ES-I3 (cell line): ENCODE measurements around the gene TMEM87A.

Experiments
- H3K36me3 ChIP-seq: 2 replicates; pipeline ENCODE4 v1.6.1; 2013; ENCODE audit warnings: mild to moderate bottlenecking, low read length, control low read depth, moderate library complexity; ENCODE audit not compliant: insufficient read depth
- H3K4me1 ChIP-seq: 2 replicates; pipeline ENCODE4 v1.6.1; 2013; ENCODE audit warnings: mild to moderate bottlenecking, control low read depth, low read length; ENCODE audit not compliant: insufficient read depth
- H3K9ac ChIP-seq: 2 replicates; pipeline ENCODE4 v1.6.1; 2013; ENCODE audit warnings: low read depth, mild to moderate bottlenecking, low read length, moderate library complexity
- H3K9me3 ChIP-seq: 2 replicates; pipeline ENCODE4 v1.6.1; 2013; ENCODE audit warnings: mild to moderate bottlenecking, low read length, moderate library complexity; ENCODE audit not compliant: control insufficient read depth, insufficient read depth

Gene TMEM87A

GRCh38 chr15:42182961-42183360, 90.3 kb downstream of the TMEM87A start:
- Histone ChIP-seq H3K4me1 (no peaks in the 10 kb centered on the region), H3K36me3 (no peaks in the 10 kb centered on the region; the same call in 1 of the 2 replicates), H3K9ac (no peak overlapping the region), H3K9me3 (no peaks in the 10 kb centered on the region)

DNA sequence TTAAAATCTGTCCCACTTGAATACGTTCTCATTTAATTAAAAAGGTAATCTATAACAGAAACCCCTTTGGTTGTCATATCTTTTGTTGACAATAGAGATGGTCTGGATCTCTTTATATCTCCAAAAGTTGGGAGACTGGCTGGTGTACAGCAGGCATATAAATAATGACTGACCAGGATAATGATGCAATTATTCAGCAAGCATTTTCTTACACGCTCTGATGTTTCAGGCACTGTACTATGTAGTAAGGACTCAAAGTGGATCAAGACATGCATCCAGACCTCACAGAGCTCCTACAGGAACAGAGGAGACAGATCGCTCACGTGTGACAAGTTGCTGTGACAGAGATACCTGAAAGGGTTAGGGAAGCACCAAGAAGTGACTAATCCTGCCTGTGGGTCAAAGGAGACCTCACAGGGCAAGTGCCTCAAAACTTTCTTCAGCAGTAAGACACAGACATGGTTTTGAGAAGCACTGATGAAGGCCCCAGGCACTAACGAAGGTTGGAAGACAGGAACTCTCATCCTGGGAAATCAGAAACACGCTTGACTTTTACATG, 90.8 kb downstream of the TMEM87A start:
- H3K4me1 ChIP-seq, result no peaks in the 10 kb centered on the region
- H3K9me3 ChIP-seq, result no peaks in the 10 kb centered on the region
- no peaks in the 10 kb centered on the region; the same call in 1 of the 2 replicates for H3K36me3 ChIP-seq
- no peak overlapping the region for H3K9ac ChIP-seq

- H3K36me3 ChIP-seq, result peaks cover 5% of the 10 kb centered on the region; the same call in 1 of the 2 replicates
- no peaks in the 10 kb centered on the region for H3K9me3 ChIP-seq
- no peak overlapping the region for H3K9ac ChIP-seq
- no peaks in the 10 kb centered on the region for H3K4me1 ChIP-seq
Measured at GRCh38 chr15:42178056-42178455, 95.2 kb downstream of the TMEM87A start.

GRCh38 chr15:42175671-42176070, 97.6 kb downstream of the TMEM87A start:
- Histone ChIP-seq H3K36me3 (peaks cover 11% of the 10 kb centered on the region; the same call in 1 of the 2 replicates), H3K4me1 (no peaks in the 10 kb centered on the region), H3K9ac (no peak overlapping the region), H3K9me3 (no peaks in the 10 kb centered on the region)

DNA sequence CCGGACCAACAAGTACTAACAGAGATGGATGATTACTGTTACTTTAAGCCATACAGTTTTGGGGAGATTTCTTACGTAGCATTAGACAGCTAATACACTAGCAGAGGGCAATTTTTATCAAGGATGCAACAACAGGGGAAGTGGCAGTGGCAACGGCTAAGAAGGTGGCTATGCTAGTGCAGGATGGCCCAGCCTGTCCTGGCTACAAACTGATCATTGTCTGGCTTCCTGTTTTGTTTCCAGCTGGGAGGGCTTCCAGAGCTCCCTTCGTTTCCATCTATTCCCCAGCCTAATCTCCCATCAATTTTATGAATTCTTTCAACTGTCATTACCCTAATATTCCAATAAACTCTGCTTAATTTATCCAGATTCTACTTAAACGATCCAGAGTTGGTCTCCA, 100.8 kb downstream of the TMEM87A start:
- H3K36me3 ChIP-seq, result peaks cover 19% of the 10 kb centered on the region
- no peaks in the 10 kb centered on the region for H3K4me1 ChIP-seq

GRCh38 chr15:42171795-42172194, 101.4 kb downstream of the TMEM87A start:
- Histone ChIP-seq H3K9me3 (no peaks in the 10 kb centered on the region), H3K36me3 (peaks cover 24% of the 10 kb centered on the region), H3K4me1 (no peaks in the 10 kb centered on the region), H3K9ac (no peak overlapping the region)

More for the DNA sequence above, 100.8 kb downstream of the TMEM87A start:
- no peak overlapping the region for H3K9ac ChIP-seq
- no peaks in the 10 kb centered on the region for H3K9me3 ChIP-seq

DNA sequence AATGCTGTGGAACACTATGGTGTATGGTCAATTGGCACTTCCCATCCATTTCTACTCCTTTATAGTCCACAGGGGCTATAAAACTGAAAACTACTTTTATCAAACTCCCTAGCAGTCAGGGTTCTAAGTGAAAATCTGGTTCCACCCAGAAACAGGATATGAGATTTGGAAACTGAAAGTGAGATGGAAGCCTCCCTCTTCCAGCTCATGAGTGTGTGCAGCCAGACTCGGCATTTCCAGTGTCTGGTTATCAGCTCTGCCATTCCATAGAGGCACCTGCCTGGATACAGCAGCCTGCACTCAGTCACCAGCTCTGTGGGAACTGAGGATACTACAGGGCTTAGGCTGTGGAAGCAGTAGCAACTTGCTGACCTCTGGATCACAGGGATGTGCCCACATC, 102.1 kb downstream of the TMEM87A start:
- no peaks in the 10 kb centered on the region for H3K9me3 ChIP-seq
- peaks cover 25% of the 10 kb centered on the region for H3K36me3 ChIP-seq
- no peak overlapping the region for H3K9ac ChIP-seq
- no peaks in the 10 kb centered on the region for H3K4me1 ChIP-seq

GRCh38 chr15:42166225-42166940, 106.8 kb downstream of the TMEM87A start:
- Histone ChIP-seq H3K36me3 (peaks cover 36% of the 10 kb centered on the region), H3K9ac (no peak overlapping the region), H3K4me1 (no peaks in the 10 kb centered on the region), H3K9me3 (no peaks in the 10 kb centered on the region)

DNA sequence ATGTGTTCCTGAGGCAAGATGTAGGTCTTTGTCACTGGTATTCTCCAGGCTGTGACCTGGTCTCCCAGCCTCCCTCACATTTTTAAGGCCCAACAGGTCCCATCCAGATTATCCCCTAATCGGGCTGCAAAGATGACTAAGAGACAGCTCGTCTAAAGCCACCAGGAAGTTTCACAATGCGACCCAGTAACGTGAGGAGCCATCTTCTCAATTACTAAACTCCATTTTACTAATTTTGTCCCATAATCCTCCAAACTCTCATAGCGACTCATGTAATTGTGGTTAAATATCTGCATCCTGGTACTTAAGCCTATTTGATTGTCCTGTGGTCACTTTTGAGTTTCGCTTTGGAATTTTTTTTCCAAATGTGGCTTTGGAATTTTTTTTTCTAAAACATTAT, 108.1 kb downstream of the TMEM87A start:
- H3K4me1 ChIP-seq, result no peaks in the 10 kb centered on the region
- H3K9me3 ChIP-seq, result no peaks in the 10 kb centered on the region
- peaks cover 38% of the 10 kb centered on the region for H3K36me3 ChIP-seq
- no peak overlapping the region for H3K9ac ChIP-seq

GRCh38 chr15:42163947-42164550, 109.2 kb downstream of the TMEM87A start:
- Histone ChIP-seq H3K4me1 (no peaks in the 10 kb centered on the region), H3K36me3 (peaks cover 41% of the 10 kb centered on the region), H3K9ac (no peak overlapping the region), H3K9me3 (no peaks in the 10 kb centered on the region)

GRCh38 chr15:42163291-42163690, 109.9 kb downstream of the TMEM87A start:
- Histone ChIP-seq H3K9ac (no peak overlapping the region), H3K9me3 (no peaks in the 10 kb centered on the region), H3K4me1 (no peaks in the 10 kb centered on the region), H3K36me3 (peaks cover 40% of the 10 kb centered on the region)
